Measurements from ENCODE around the gene NEXN.
A peak's percentile ranks its signal among the peaks of the same experiment; 100 is the strongest.
"Not testable (repeated sequence)": the region's sequence is repeated elsewhere in the genome, so short reads cannot be mapped to it uniquely, and the experiment has no call there.

NEXN gene

GRCh38 chr1:77977989-77978292, 89.5 kb downstream of the NEXN start:
- no peak overlapping the region for H3K27ac Mint-ChIP-seq
- H3K36me3 Mint-ChIP-seq (ENCODE audit: low read depth) = peaks cover 24% of the 10 kb centered on the region
- TF ChIP-seq CTCF (IDR thresholded peaks at IDR 0.05; ENCODE audit: unreplicated experiment in 3 of 3) = no peak
- H3K4me3 Mint-ChIP-seq = no peak overlapping the region
- no peaks in the 10 kb centered on the region for H3K27me3 Mint-ChIP-seq (ENCODE audit: low read depth)
- H3K9me3 Mint-ChIP-seq = no peaks in the 10 kb centered on the region
- peaks cover 40% of the 10 kb centered on the region for H3K4me1 Mint-ChIP-seq

- Mint-ChIP-seq H3K27ac (no peak overlapping the region), H3K36me3 (ENCODE audit: low read depth) (peaks cover 23% of the 10 kb centered on the region), H3K27me3 (ENCODE audit: low read depth) (no peaks in the 10 kb centered on the region), H3K4me1 (peaks cover 38% of the 10 kb centered on the region), H3K9me3 (no peaks in the 10 kb centered on the region), H3K4me3 (no peak overlapping the region)
- no peak for TF ChIP-seq CTCF (IDR thresholded peaks at IDR 0.05; ENCODE audit: unreplicated experiment in 3 of 3)
These were observed 90.0 kb downstream of the NEXN start for GRCh38 chr1:77978293-77978968.

GRCh38 chr1:77978969-77979876, 90.8 kb downstream of the NEXN start, which contains the start of gene FUBP1:
Gene FUBP1 (minus strand): TSS chr1:77979072. CDS start chr1:77979004, 68 bp downstream.
- Mint-ChIP-seq H3K9me3 (no peaks in the 10 kb centered on the region), H3K36me3 (ENCODE audit: low read depth) (peaks cover 21% of the 10 kb centered on the region), H3K27ac (no peak within 1 kb of the TSS), H3K4me1 (peaks cover 43% of the 10 kb centered on the region), H3K27me3 (ENCODE audit: low read depth) (no peaks in the 10 kb centered on the region), H3K4me3 (no peak within 1 kb of the TSS)
- peak; percentile 67 to 71 (median 68) for TF ChIP-seq CTCF (IDR thresholded peaks at IDR 0.05; ENCODE audit: unreplicated experiment in 3 of 3)

GRCh38 chr1:77983352-77983996, 95.0 kb downstream of the NEXN start:
- H3K4me3 Mint-ChIP-seq = peak overlapping the region in 1 of 3 experiments; percentile 24
- H3K9me3 Mint-ChIP-seq = not testable (repeated sequence)

GRCh38 chr1:77983997-77984355, 95.6 kb downstream of the NEXN start:
- peaks cover 27% of the 10 kb centered on the region for H3K4me1 Mint-ChIP-seq
- no peaks in the 10 kb centered on the region for H3K9me3 Mint-ChIP-seq
- peaks cover 10% of the 10 kb centered on the region for H3K36me3 Mint-ChIP-seq (ENCODE audit: low read depth)
- no peak overlapping the region for H3K4me3 Mint-ChIP-seq
- no peaks in the 10 kb centered on the region for H3K27me3 Mint-ChIP-seq (ENCODE audit: low read depth)
- no peak for TF ChIP-seq CTCF (IDR thresholded peaks at IDR 0.05; ENCODE audit: unreplicated experiment in 3 of 3)
- peak overlapping the region; percentile 65 to 88 (median 75) for H3K27ac Mint-ChIP-seq

More at GRCh38 chr1:77983352-77983996, 95.0 kb downstream of the NEXN start:
- peaks cover 27% of the 10 kb centered on the region for H3K4me1 Mint-ChIP-seq
- H3K36me3 Mint-ChIP-seq (ENCODE audit: low read depth); H3K27me3 Mint-ChIP-seq (ENCODE audit: low read depth): not testable (repeated sequence)
- peak overlapping the region; percentile 65 to 88 (median 75) for H3K27ac Mint-ChIP-seq

- H3K27ac Mint-ChIP-seq = peak overlapping the region in 1 of 3 experiments; percentile 88
- H3K9me3 Mint-ChIP-seq = no peaks in the 10 kb centered on the region
- H3K27me3 Mint-ChIP-seq (ENCODE audit: low read depth) = no peaks in the 10 kb centered on the region
These were observed 96.2 kb downstream of the NEXN start for GRCh38 chr1:77984629-77985028.

More at GRCh38 chr1:77984629-77985028, 96.2 kb downstream of the NEXN start:
- Mint-ChIP-seq H3K4me3 (no peak overlapping the region), H3K36me3 (ENCODE audit: low read depth) (peaks cover 16% of the 10 kb centered on the region), H3K4me1 (peaks cover 27% of the 10 kb centered on the region)
- no peak for TF ChIP-seq CTCF (IDR thresholded peaks at IDR 0.05; ENCODE audit: unreplicated experiment in 3 of 3)

Data from nephron (organoid).